ENCODE results near the gene OR2T6.
"Not testable (repeated sequence)": the region's sequence is repeated elsewhere in the genome, so short reads cannot be mapped to it uniquely, and the experiment has no call there.

The OR2T6 gene

GRCh38 chr1:248433811-248434415 lies 58.4 kb downstream of the OR2T6 start:
- DNase-seq (ENCODE audit: low spot score) = not testable (repeated sequence)

DNA sequence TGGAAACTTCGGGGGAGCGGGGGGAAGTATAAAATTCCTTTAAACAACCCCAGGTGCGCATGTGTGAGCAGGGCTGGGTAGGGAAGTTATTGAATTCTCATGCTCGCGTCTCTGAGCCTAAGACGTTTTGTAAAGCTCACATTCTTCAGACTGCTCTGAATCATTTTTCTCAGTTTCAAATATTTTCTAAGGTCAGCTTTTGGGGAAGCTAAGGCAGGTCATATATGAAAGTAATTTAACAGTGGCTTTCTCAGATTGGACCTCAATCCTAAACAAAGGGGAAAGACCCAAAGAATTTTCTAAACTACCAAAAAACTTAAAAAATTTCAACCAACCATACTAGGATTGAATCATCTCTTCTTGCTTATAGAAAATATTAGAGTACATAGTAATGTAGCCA lies 59.4 kb downstream of the OR2T6 start:
- not testable (repeated sequence) for DNase-seq (ENCODE audit: low spot score)

DNA sequence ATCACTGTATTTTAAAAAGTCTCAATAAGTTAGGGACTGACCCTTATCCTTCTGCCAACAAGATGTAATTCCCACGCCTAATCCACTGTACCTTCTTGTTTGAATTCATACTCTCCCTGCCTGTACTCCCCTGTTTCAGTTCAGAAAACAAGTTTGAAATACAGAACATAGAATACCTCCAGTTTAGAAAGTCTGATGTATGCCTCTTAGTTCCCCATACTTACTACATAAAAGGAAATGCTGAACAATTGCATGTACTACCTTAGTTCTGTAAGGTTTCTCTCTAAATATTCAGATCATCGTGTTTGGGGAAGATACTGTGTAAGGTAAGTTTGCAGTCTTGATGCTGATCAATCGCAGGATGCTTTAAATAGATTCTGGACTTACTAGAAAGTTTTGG lies 60.8 kb downstream of the OR2T6 start:
- not testable (repeated sequence) for DNase-seq (ENCODE audit: low spot score)

- not testable (repeated sequence) for DNase-seq (ENCODE audit: low spot score)
Observed at GRCh38 chr1:248438668-248439067, 63.1 kb downstream of the OR2T6 start.

- DNase-seq (ENCODE audit: low spot score) = not testable (repeated sequence)
Observed at GRCh38 chr1:248439283-248439682, 63.7 kb downstream of the OR2T6 start.
